Stimulated activated CD4-positive, alpha-beta T cell treated with anti-CD3 and anti-CD28 coated beads, TNF-alpha, amount 100 ng/mL, for 24 hours (primary cell): Measurements from ENCODE around the gene PANK2.
"Not testable (repeated sequence)": the region's sequence is repeated elsewhere in the genome, so short reads cannot be mapped to it uniquely, and the experiment has no call there.

Experiments used
- DNase-seq, 3 experiments: peaks; one replicate each; pipeline ENCODE4 v3.0.0-alpha.2; 2020; ENCODE audit warnings: low read depth in 3 of 3

PANK2 gene

GRCh38 chr20:3927486-3928291 lies 38.5 kb downstream of the PANK2 start:
- DNase-seq: no peak

GRCh38 chr20:3929713-3930060 lies 40.5 kb downstream of the PANK2 start:
- DNase-seq: no peak

GRCh38 chr20:3930265-3931206 lies 41.3 kb downstream of the PANK2 start:
- no peak for DNase-seq

- DNase-seq: no peak
Measured at GRCh38 chr20:3931664-3932063, 42.5 kb downstream of the PANK2 start.

GRCh38 chr20:3932277-3932676 lies 43.1 kb downstream of the PANK2 start:
- DNase-seq: no peak

- no peak for DNase-seq
Measured at GRCh38 chr20:3932681-3933080, 43.5 kb downstream of the PANK2 start.

- no peak for DNase-seq
Measured at GRCh38 chr20:3933218-3933617, 44.0 kb downstream of the PANK2 start.

GRCh38 chr20:3934624-3935023 lies 45.4 kb downstream of the PANK2 start:
- no peak for DNase-seq

- no peak for DNase-seq
Measured at GRCh38 chr20:3935295-3935955, 46.2 kb downstream of the PANK2 start.

- DNase-seq: no peak
Measured at GRCh38 chr20:3935956-3936340, 46.8 kb downstream of the PANK2 start.

GRCh38 chr20:3937618-3938017 lies 48.4 kb downstream of the PANK2 start:
- no peak for DNase-seq

- no peak for DNase-seq
Measured at GRCh38 chr20:3940905-3941304, 51.7 kb downstream of the PANK2 start.

- not testable (repeated sequence) for DNase-seq
Measured at GRCh38 chr20:3946666-3947065, 57.5 kb downstream of the PANK2 start.

- DNase-seq: no peak
Measured at GRCh38 chr20:3964719-3965118, 75.5 kb downstream of the PANK2 start.

GRCh38 chr20:3966571-3966970 lies 77.4 kb downstream of the PANK2 start:
- no peak for DNase-seq

- no peak for DNase-seq
Measured at GRCh38 chr20:3970016-3970415, 80.8 kb downstream of the PANK2 start.

- DNase-seq: no peak
Measured at GRCh38 chr20:3971145-3971544, 82.0 kb downstream of the PANK2 start.

- DNase-seq: no peak
Measured at GRCh38 chr20:3972161-3972560, 83.0 kb downstream of the PANK2 start.

GRCh38 chr20:3972631-3973030 lies 83.4 kb downstream of the PANK2 start:
- not testable (repeated sequence) for DNase-seq

GRCh38 chr20:3973705-3974104 lies 84.5 kb downstream of the PANK2 start:
- DNase-seq: no peak

GRCh38 chr20:3976511-3976910 lies 87.3 kb downstream of the PANK2 start:
- DNase-seq: no peak
